ENCODE measurements around the gene SNX11.

SNX11 gene

DNA sequence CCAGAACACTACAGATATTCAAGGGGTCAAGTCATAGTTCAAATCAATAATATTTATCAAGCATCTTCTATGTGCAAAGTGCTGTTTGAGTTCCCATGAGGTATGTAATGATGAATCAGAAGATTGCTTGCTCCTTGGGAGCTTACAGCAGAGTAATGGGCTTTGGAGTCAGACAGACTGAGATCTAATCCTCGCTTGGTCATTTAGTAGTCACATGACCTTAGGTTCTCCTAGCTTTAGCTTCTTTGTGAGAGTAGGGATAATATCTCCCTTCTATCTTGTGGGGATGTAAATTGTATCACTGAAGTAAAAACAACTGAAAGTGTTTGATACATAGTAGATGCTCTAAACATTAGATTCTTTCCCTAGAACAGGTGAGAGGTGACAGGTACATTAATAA is 30.1 kb downstream of the SNX11 start:
- no peak overlapping the region for H3K4me2 ChIP-seq (ENCODE audit: insufficient read depth, low read length)
- no peak for ATAC-seq (ENCODE audit: insufficient read depth, low read depth)
- TF ChIP-seq, protein P1, sequence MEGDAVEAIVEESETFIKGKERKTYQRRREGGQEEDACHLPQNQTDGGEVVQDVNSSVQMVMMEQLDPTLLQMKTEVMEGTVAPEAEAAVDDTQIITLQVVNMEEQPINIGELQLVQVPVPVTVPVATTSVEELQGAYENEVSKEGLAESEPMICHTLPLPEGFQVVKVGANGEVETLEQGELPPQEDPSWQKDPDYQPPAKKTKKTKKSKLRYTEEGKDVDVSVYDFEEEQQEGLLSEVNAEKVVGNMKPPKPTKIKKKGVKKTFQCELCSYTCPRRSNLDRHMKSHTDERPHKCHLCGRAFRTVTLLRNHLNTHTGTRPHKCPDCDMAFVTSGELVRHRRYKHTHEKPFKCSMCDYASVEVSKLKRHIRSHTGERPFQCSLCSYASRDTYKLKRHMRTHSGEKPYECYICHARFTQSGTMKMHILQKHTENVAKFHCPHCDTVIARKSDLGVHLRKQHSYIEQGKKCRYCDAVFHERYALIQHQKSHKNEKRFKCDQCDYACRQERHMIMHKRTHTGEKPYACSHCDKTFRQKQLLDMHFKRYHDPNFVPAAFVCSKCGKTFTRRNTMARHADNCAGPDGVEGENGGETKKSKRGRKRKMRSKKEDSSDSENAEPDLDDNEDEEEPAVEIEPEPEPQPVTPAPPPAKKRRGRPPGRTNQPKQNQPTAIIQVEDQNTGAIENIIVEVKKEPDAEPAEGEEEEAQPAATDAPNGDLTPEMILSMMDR (IDR thresholded peaks at IDR 0.05; ENCODE audit: borderline replicate concordance, extremely low read depth, low read length, poor library complexity, severe bottlenecking) = no peak
- no peak for TF ChIP-seq EZH2 (IDR thresholded peaks at IDR 0.05; ENCODE audit: borderline replicate concordance, low read depth, low read length, severe bottlenecking)
- H3K9me3 ChIP-seq (ENCODE audit: insufficient read depth, low read length, severe bottlenecking) = no peaks in the 10 kb centered on the region
- no peak overlapping the region for H3K9ac ChIP-seq (ENCODE audit: low read depth, low read length)
- H3K27ac ChIP-seq (ENCODE audit: low read length) = no peak overlapping the region
- no peaks in the 10 kb centered on the region for H4K20me1 ChIP-seq (ENCODE audit: insufficient read depth, low read length)
- no peaks in the 10 kb centered on the region for H3K36me3 ChIP-seq (ENCODE audit: insufficient read depth, low read length)
- H2AFZ ChIP-seq (ENCODE audit: low read depth, low read length) = no peak overlapping the region
- H3K79me2 ChIP-seq (ENCODE audit: insufficient read depth, low read length) = no peaks in the 10 kb centered on the region
- DNase-seq = no peak
- no peak overlapping the region for H3K4me3 ChIP-seq (ENCODE audit: low read depth in 1 of 2, low read length in 2 of 2)
- peaks cover 26% of the 10 kb centered on the region for H3K27me3 ChIP-seq (ENCODE audit: insufficient read depth, low read length, poor library complexity)
- no peaks in the 10 kb centered on the region for H3K4me1 ChIP-seq (ENCODE audit: insufficient read depth, low read length)

GRCh38 chr17:48139944-48140343 is 32.4 kb downstream of the SNX11 start:
- ATAC-seq (ENCODE audit: insufficient read depth, low read depth) = no peak
- H3K4me2 ChIP-seq (ENCODE audit: insufficient read depth, low read length) = no peak overlapping the region
- H3K79me2 ChIP-seq (ENCODE audit: insufficient read depth, low read length) = no peaks in the 10 kb centered on the region
- TF ChIP-seq, protein P1 (IDR thresholded peaks at IDR 0.05; ENCODE audit: borderline replicate concordance, extremely low read depth, low read length, poor library complexity, severe bottlenecking) = no peak
- TF ChIP-seq EZH2 (IDR thresholded peaks at IDR 0.05; ENCODE audit: borderline replicate concordance, low read depth, low read length, severe bottlenecking) = no peak
- no peak overlapping the region for H3K27ac ChIP-seq (ENCODE audit: low read length)
- H3K9me3 ChIP-seq (ENCODE audit: insufficient read depth, low read length, severe bottlenecking) = no peaks in the 10 kb centered on the region
- H3K9ac ChIP-seq (ENCODE audit: low read depth, low read length) = no peak overlapping the region
- H3K36me3 ChIP-seq (ENCODE audit: insufficient read depth, low read length) = no peaks in the 10 kb centered on the region
- H3K4me1 ChIP-seq (ENCODE audit: insufficient read depth, low read length) = no peaks in the 10 kb centered on the region
- no peak for DNase-seq
- peaks cover 45% of the 10 kb centered on the region for H3K27me3 ChIP-seq (ENCODE audit: insufficient read depth, low read length, poor library complexity)
- H3K4me3 ChIP-seq (ENCODE audit: low read depth in 1 of 2, low read length in 2 of 2) = no peak overlapping the region
- no peak overlapping the region for H2AFZ ChIP-seq (ENCODE audit: low read depth, low read length)
- H4K20me1 ChIP-seq (ENCODE audit: insufficient read depth, low read length) = no peaks in the 10 kb centered on the region

- no peak for ATAC-seq (ENCODE audit: insufficient read depth, low read depth)
- no peak for TF ChIP-seq EZH2 (IDR thresholded peaks at IDR 0.05; ENCODE audit: borderline replicate concordance, low read depth, low read length, severe bottlenecking)
- Histone ChIP-seq H3K9me3 (ENCODE audit: insufficient read depth, low read length, severe bottlenecking) (no peaks in the 10 kb centered on the region), H3K27me3 (ENCODE audit: insufficient read depth, low read length, poor library complexity) (peaks cover 57% of the 10 kb centered on the region), H3K9ac (ENCODE audit: low read depth, low read length) (no peak overlapping the region), H3K79me2 (ENCODE audit: insufficient read depth, low read length) (no peaks in the 10 kb centered on the region), H3K27ac (ENCODE audit: low read length) (no peak overlapping the region), H4K20me1 (ENCODE audit: insufficient read depth, low read length) (no peaks in the 10 kb centered on the region), H3K4me3 (ENCODE audit: low read depth in 1 of 2, low read length in 2 of 2) (no peak overlapping the region), H3K4me2 (ENCODE audit: insufficient read depth, low read length) (no peak overlapping the region), H3K4me1 (ENCODE audit: insufficient read depth, low read length) (no peaks in the 10 kb centered on the region), H3K36me3 (ENCODE audit: insufficient read depth, low read length) (no peaks in the 10 kb centered on the region), H2AFZ (ENCODE audit: low read depth, low read length) (no peak overlapping the region)
- DNase-seq = no peak
Observed at GRCh38 chr17:48143629-48144028, 36.1 kb downstream of the SNX11 start.

- TF ChIP-seq, protein P1 (IDR thresholded peaks at IDR 0.05; ENCODE audit: borderline replicate concordance, extremely low read depth, low read length, poor library complexity, severe bottlenecking) = no peak
- TF ChIP-seq EZH2 (IDR thresholded peaks at IDR 0.05; ENCODE audit: borderline replicate concordance, low read depth, low read length, severe bottlenecking) = no peak
- ATAC-seq (ENCODE audit: insufficient read depth, low read depth) = no peak
- Histone ChIP-seq H3K27ac (ENCODE audit: low read length) (no peak overlapping the region), H2AFZ (ENCODE audit: low read depth, low read length) (no peak overlapping the region), H3K4me3 (ENCODE audit: low read depth in 1 of 2, low read length in 2 of 2) (no peak overlapping the region), H3K79me2 (ENCODE audit: insufficient read depth, low read length) (no peaks in the 10 kb centered on the region), H3K27me3 (ENCODE audit: insufficient read depth, low read length, poor library complexity) (peaks cover 63% of the 10 kb centered on the region), H3K9ac (ENCODE audit: low read depth, low read length) (no peak overlapping the region), H3K36me3 (ENCODE audit: insufficient read depth, low read length) (no peaks in the 10 kb centered on the region), H3K4me1 (ENCODE audit: insufficient read depth, low read length) (no peaks in the 10 kb centered on the region), H3K9me3 (ENCODE audit: insufficient read depth, low read length, severe bottlenecking) (no peaks in the 10 kb centered on the region), H3K4me2 (ENCODE audit: insufficient read depth, low read length) (no peak overlapping the region), H4K20me1 (ENCODE audit: insufficient read depth, low read length) (no peaks in the 10 kb centered on the region)
- DNase-seq = no peak
Observed at GRCh38 chr17:48144231-48144630, 36.7 kb downstream of the SNX11 start.
